ENCODE results near the gene TMEM250.

The TMEM250 gene

DNA sequence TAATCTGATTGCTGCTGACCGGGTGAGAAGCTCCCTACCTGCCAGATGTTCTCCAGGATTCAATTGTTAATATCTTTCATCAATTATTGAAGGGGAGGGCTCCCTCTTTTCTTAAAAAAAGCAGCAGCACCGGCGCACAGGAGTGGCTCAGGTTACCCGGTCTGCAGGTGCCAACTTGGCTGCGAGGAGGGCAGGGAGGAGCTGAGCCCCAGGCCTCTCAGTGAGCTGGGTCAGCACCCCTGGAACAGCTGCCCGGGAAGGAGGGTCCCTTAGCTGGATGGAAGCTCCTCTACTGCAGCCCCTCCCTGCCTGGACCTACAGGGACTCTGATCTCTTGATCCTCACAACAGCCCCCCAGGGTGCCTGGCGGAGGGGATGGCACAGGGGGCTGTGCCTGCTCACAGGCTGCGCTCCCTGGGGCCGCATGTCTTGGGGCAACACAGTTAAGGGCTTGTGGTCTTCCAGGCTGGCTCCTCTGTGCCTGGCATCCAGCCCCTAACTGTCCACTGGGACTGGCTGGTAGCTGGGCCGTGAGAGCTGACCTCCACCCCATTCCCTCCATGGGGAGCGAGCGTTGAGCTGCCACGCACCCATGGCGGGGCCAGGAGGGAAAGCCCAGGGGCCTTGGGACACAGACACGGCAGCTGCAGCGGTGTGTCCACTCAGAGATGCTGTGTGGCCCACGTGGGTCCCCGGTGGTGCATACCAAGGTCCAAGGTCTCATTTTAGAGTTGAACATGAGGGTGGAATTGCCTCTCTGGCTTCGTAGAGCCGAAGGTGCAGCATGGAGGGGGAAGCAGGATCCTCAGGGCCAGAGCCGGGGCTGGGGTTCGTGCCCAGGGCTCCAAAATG lies 28.6 kb upstream of the TMEM250 start:
- no peak for DNase-seq

DNA sequence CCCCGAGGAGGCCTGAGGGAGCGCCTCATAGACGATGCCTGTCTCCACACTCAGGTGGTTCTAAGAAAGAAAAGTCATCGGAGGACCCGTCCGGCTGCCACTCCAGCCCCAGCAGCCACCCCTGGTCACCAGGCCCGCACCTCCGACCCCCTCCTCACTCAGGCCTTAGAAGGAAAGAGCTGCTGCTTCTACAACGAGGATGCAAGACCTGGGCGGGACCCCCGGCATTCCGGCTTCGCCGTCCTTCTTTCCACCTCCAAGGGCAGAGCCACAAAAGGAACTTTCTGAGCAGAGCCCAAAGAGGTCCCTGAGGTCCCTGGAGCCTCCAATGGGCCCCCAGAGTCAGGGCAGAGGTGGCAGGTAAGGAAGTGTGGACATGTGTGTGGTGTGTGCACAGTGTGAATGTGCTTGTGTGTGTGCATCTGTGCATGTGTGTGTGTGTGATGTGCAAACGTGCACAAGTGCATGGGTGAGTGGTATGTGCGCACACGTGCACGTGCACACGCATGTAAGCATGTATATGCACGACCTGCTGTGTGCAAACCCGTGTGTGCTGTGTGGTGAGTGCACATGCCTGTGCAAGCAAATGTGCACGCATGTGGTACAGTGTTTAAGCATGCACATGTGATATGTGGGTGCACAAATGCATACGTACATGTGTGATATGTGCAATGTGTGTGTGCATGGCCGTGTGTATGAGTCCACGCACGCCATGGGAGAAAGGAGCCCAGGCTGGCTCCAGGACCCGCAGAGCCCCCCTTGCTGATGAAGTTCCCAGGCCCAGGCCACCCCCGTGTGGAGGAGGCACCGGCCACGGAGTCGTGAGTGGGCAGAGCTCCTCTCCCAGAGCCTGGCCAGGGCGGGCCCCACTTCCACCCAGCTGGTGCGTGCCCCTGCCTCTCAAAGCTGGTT lies 27.7 kb upstream of the TMEM250 start:
- DNase-seq, result no peak

- no peak for DNase-seq
Measured at GRCh38 chr9:136145580-136145979, 26.9 kb upstream of the TMEM250 start.

GRCh38 chr9:136144450-136144849 lies 25.8 kb upstream of the TMEM250 start:
- no peak for DNase-seq

DNA sequence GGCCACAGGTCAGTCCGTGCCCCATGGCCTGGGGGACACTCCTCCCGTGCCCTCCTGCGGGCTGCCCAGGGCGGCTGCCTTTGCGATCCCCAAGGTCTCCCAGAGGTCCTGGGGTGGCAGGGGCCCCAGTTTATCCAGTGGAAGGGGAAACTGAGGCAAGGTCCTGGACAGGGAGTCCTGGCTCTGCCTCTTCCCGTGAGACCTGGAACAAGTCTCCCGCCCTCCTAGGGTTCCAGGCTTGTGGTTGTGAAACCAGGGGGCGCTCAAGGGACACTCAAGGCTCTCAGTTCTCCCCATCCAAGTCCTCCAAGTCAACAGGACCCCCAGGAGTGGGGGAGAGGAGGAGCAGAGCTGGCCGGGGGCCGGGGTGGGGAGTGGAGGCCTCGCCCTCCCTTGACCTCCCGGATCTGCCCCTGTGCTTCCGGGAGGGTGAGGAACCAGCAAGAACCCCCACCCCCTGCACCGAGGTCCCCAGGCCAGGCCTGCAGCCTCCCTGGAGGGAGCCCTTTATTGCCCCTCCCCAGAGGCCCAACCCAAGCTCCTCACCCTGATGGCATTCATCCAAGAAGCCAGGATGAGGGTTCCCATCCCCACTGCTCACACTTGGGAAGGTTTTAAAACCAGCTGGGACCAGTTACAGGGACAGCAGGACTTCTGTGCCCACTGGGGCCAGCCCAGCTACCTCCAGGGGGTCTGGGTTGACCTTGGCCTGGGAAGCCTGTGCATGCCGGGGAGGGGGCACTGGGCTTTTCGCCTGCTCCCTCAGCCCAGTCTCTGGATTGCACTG lies 24.7 kb upstream of the TMEM250 start:
- no peak for DNase-seq

GRCh38 chr9:136142859-136143214 lies 24.2 kb upstream of the TMEM250 start:
- DNase-seq, result no peak

- DNase-seq, result no peak
Measured at GRCh38 chr9:136142414-136142796, 23.7 kb upstream of the TMEM250 start.

DNA sequence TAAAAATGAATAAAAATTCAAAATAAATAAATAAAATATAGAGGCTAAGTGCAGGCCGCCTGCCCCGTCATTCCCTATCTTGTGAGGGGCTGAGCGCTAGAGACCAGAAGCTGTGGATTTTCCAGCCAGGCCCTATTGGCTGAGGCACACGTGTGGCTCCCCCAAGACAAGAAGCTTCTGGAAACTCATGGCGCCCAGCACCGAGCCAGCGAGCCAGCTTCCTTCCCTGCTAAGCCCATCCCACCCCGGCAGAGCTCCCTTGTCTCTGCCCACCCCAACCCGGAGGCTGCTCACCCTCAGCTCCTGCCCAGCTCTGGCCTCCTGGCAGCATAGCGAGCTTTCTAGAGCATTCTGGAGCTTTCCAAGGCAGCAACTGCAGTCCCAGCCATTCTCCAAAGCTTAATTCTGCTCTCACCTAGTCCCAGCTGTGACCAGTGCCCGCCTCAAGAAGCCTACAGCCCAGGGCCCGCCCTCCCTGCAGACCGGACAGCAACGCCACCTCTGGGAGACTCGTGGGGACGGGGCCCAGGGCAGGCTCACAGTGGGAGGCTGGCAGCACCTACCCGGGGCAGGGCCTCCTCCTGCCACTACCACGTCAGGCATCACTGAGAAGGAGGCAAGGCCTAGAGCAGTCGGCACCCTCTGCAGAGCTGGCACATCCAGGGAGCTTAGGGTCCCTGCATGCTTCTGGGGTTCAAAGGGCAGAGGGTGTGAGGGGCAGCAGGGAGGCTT lies 23.2 kb upstream of the TMEM250 start:
- no peak for DNase-seq

GRCh38 chr9:136140966-136141365 lies 22.3 kb upstream of the TMEM250 start:
- no peak for DNase-seq

GRCh38 chr9:136140046-136140445 lies 21.4 kb upstream of the TMEM250 start:
- no peak for DNase-seq

DNA sequence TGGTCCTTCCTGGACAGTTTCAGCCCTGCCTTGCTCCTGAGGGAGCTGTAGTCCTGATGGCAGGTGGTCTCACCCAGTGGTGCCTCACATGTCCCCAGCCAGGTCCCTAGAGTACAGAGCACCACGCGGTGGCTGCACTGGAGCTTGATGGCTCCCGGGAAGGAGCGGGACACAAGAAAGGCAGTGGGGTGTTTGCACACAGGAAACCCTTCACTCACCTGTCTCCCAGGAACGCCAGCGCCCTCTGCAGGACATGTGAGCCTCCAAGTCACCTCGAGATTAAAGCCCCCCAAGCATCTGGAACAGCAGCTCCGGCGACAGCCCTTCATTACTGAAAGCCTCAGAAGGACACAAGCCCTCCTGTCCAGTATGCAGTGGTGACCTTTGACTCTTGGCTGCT lies 19.9 kb upstream of the TMEM250 start:
- DNase-seq, result peak; percentile 33

- no peak for DNase-seq
Measured at GRCh38 chr9:136137321-136138265, 18.9 kb upstream of the TMEM250 start.

GRCh38 chr9:136136127-136136925 lies 17.7 kb upstream of the TMEM250 start:
- DNase-seq, result no peak

DNA sequence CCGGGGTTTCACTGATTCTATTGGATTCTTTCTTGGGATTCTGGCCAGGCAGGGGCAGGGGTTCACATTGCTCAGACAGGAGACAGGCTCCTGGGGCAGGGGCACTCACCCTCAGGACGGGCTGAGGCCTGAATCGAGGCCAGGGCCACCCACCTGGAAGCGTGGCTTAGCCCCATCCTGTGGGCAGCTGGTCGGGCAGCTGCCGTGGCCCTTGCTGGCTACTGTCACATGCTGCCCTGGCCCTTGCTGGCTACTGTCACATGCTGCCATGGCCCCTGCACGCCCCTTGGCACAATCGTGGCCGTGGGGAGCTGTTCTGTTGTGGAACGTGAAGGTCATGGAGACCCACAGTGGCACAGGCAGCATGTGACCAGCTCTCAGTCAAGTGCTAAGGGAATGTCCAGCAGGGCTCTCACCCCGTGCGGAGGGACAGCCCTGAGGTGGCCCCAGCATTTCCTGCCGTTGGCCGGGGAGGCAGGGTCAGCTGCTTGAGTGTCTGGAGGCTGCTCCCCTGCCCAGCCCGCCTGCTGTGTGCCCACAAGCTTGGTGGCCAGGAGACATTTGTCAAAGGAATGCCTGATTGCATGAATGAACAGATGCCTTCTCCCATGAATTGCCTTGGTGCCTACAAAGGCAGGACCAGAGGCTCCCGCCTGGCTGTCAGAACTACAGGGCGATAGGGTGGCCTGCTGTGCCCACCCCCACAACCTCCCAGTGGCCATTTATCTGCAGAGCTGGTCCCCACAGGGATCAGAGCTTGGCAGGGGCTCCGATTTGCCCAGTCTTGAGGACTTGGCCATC lies 16.9 kb upstream of the TMEM250 start:
- no peak for DNase-seq

- no peak for DNase-seq
Measured at GRCh38 chr9:136133959-136134484, 15.3 kb upstream of the TMEM250 start.

DNA sequence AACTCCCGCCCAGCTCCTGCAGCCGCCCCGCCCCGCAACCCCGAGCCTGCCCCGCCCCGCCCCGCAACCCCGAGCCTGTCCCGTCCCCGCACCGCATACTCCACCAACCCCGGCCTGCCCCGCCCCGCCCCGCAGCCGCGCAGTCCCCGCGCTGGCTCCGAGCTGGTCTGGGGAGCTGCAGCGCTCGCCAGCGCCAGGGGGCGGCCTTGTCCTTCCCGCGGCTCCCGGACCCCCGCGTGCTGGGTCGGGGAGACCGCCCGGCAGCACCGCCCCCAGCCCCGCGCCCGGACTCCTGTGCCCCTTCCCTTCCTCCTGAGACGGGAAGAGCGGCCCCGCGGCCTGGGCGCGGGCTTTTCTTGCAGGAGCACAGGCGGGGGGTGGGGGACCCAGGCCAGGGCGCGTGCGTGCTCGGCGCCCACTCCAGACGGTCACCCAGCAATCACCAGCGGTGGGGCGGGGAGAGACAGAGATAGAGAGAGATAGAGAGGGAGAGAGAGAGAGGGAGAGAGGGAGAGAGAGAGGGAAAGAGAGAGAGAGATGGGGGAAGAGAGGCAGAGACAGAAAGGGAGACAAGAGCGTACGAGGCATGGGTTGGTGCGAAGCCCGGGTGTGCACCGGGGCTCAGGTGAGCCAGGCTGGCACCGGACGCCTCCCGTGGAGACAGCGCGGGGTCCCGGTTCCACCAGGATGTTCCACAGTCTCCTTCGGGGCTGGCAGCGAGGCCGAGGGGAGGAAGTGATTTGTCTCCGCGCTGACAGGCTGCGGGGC lies 14.7 kb upstream of the TMEM250 start:
- no peak for DNase-seq

- no peak for DNase-seq
Measured at GRCh38 chr9:136132512-136133050, 13.9 kb upstream of the TMEM250 start.

All from activated CD4-positive, alpha-beta T cell treated with anti-CD3 and anti-CD28 coated beads, Interleukin-2, amount 50 U/mL, for 16 hours (primary cell).